Fibroblast of pulmonary artery (primary cell): ENCODE results near the gene VSTM4.

Source experiments
- DNase-seq: peaks from one replicate; pipeline ENCODE4 v3.0.0-alpha.2; 2010; ENCODE audit warnings: low read depth
- H3K4me3 ChIP-seq: replicated peaks from 2 replicates; pipeline ENCODE4 v1.5.1; 2011; ENCODE audit warnings: low read depth, mild to moderate bottlenecking, control low read depth, low read length, moderate library complexity
- CTCF ChIP-seq: IDR thresholded peaks from 2 replicates; pipeline ENCODE4 v1.5.1; 2011; ENCODE audit warnings: mild to moderate bottlenecking, control low read depth, low read length, inconsistent platforms; ENCODE audit errors: missing control alignments

VSTM4 gene

DNA sequence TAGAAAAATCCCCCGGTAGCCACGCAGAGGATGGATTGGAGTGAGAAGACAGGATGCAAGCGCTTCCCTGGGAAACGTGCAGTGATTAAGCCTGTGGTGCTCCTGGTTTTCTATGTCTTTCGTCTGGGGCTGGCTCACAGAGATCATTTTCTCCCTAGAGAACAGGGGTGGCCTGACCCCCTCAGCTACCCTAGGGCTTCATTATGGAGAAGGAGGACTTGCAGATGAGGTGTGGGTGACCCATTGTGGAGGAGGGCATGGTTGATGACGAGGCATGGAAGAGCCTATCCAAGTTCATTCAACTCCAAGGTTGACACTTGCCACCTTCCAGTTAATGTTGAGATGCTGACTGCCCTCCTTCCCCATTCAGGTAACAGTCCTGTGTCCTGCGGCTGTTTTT is 75.9 kb downstream of the VSTM4 start:
- no peak for DNase-seq
- no peak for TF ChIP-seq CTCF
- H3K4me3 ChIP-seq: no peak overlapping the region

DNA sequence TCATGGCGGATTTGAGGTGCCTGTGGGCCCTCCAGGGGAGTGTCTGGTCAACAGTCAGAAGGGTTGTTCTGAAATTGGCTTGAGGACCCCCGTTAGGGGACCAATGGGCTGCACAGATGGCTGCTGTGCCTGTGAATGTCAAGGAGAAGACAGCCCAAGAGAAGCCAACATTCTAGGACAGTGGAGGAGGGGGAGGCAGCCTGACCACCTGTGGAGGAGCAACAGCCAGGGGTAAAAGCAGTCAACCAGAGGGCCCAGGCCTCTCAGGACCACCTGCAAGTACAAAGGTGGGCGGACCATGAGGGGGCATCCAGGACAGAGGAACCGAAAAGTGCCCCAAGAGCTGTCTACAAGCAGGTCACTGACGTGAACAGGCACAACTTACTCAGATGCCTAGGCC is 76.6 kb downstream of the VSTM4 start:
- no peak for TF ChIP-seq CTCF
- H3K4me3 ChIP-seq: no peak overlapping the region
- DNase-seq: no peak

GRCh38 chr10:49037187-49037586 is 78.1 kb downstream of the VSTM4 start:
- no peak for DNase-seq
- TF ChIP-seq CTCF: no peak
- no peak overlapping the region for H3K4me3 ChIP-seq

GRCh38 chr10:49036638-49037037 is 78.7 kb downstream of the VSTM4 start:
- DNase-seq: no peak
- TF ChIP-seq CTCF: no peak
- no peak overlapping the region for H3K4me3 ChIP-seq

- TF ChIP-seq CTCF: no peak
- no peak for DNase-seq
- H3K4me3 ChIP-seq: no peak overlapping the region
Observed at GRCh38 chr10:49035920-49036319, 79.4 kb downstream of the VSTM4 start.

GRCh38 chr10:49034925-49035324 is 80.4 kb downstream of the VSTM4 start:
- DNase-seq: no peak
- H3K4me3 ChIP-seq: no peak overlapping the region
- no peak for TF ChIP-seq CTCF

GRCh38 chr10:49033939-49034338 is 81.4 kb downstream of the VSTM4 start:
- DNase-seq: no peak
- no peak overlapping the region for H3K4me3 ChIP-seq
- no peak for TF ChIP-seq CTCF
